ENCODE data around the gene DDX20.

Gene DDX20

GRCh38 chr1:111755331-111756123 lies at the start of gene DDX20:
DDX20 (plus strand) TSS chr1:111755901; CDS start chr1:111755925, 24 bp downstream.
- DNase-seq = peak; percentile 92

- DNase-seq = no peak
Measured at GRCh38 chr1:111706921-111707320, 48.8 kb upstream of the DDX20 start.

GRCh38 chr1:111707906-111708305 lies 47.8 kb upstream of the DDX20 start:
- no peak for DNase-seq

- no peak for DNase-seq
Measured at GRCh38 chr1:111709986-111710385, 45.7 kb upstream of the DDX20 start.

GRCh38 chr1:111716333-111716732 lies 39.4 kb upstream of the DDX20 start:
- no peak for DNase-seq

- no peak for DNase-seq
Measured at GRCh38 chr1:111717450-111717849, 38.3 kb upstream of the DDX20 start.

GRCh38 chr1:111719135-111719534 lies 36.6 kb upstream of the DDX20 start:
- DNase-seq = no peak

GRCh38 chr1:111719674-111720132 lies 36.0 kb upstream of the DDX20 start:
- DNase-seq = no peak

GRCh38 chr1:111720274-111720976 lies 35.3 kb upstream of the DDX20 start:
- no peak for DNase-seq

GRCh38 chr1:111720977-111721786 lies 34.5 kb upstream of the DDX20 start:
- DNase-seq = no peak

- DNase-seq = no peak
Measured at GRCh38 chr1:111723091-111723806, 32.5 kb upstream of the DDX20 start.

- no peak for DNase-seq
Measured at GRCh38 chr1:111723871-111724270, 31.8 kb upstream of the DDX20 start.

- DNase-seq = peak; percentile 34
Measured at GRCh38 chr1:111725192-111725591, 30.5 kb upstream of the DDX20 start.

GRCh38 chr1:111727056-111727455 lies 28.6 kb upstream of the DDX20 start:
- no peak for DNase-seq

GRCh38 chr1:111729271-111729921 lies 26.3 kb upstream of the DDX20 start:
- DNase-seq = peak; percentile 9

GRCh38 chr1:111729946-111730681 lies 25.6 kb upstream of the DDX20 start:
- no peak for DNase-seq

- DNase-seq = no peak
Measured at GRCh38 chr1:111730706-111731105, 25.0 kb upstream of the DDX20 start.

GRCh38 chr1:111731956-111732355 lies 23.7 kb upstream of the DDX20 start:
- no peak for DNase-seq

GRCh38 chr1:111732718-111733117 lies 23.0 kb upstream of the DDX20 start:
- DNase-seq = no peak

- DNase-seq = no peak
Measured at GRCh38 chr1:111733183-111733991, 22.3 kb upstream of the DDX20 start.

GRCh38 chr1:111733992-111734341 lies 21.7 kb upstream of the DDX20 start:
- DNase-seq = no peak

Data from midbrain (tissue), 1 donor.